H1 (cell line): Measurements from ENCODE around the gene ENPP1. TPM values are rescaled to one million over a fixed set of nuclear protein-coding genes. Genes with fewer than 3 reads are reported as not detected.

ENCODE experiments used
- CTCF ChIA-PET: fragments of 300-600 bp; sonication (Branson Sonifier 250); formaldehyde crosslinking; loops from one replicate; lab custom pipeline; 2021; ENCODE audit not compliant: partially characterized antibody; lab: Charles Lee
- POLR2A ChIA-PET: fragments of 300-600 bp; sonication (Branson Sonifier 250); formaldehyde crosslinking; loops from one replicate; lab custom pipeline; 2021; ENCODE audit warnings: inconsistent platforms; ENCODE audit not compliant: partially characterized antibody; lab: Charles Lee
- DNase-seq, 2 experiments: peaks; one replicate each; pipeline versions ENCODE4 v3.0.0 to v3.0.0-alpha.2; 2010 to 2022; ENCODE audit warnings: low spot score in 2 of 2, low read depth in 1 of 2, mixed read lengths in 1 of 2
- FAIRE-seq: peaks from 2 replicates; lab custom pipeline; 2011; peaks lifted over from hg19 to GRCh38; lab: Jason Lieb, UNC
- H2AFZ ChIP-seq: 2 replicates; pipeline ENCODE4 v1.8.1; 2012; ENCODE audit warnings: low read length, inconsistent platforms
- H2AK5ac ChIP-seq: 2 replicates; pipeline ENCODE4 v1.6.1; 2013; ENCODE audit warnings: low read depth, low read length
- H2BK120ac ChIP-seq: replicated peaks from 2 replicates; pipeline ENCODE3; 2013; ENCODE audit warnings: low read depth, low read length, inconsistent platforms
- H2BK12ac ChIP-seq: 2 replicates; pipeline ENCODE4 v1.6.1; 2013; ENCODE audit warnings: low read depth, low read length
- H2BK15ac ChIP-seq: 2 replicates; pipeline ENCODE4 v1.6.1; 2013; ENCODE audit warnings: low read length
- H2BK20ac ChIP-seq: 2 replicates; pipeline ENCODE4 v1.6.1; 2013; ENCODE audit warnings: low read length
- H2BK5ac ChIP-seq: 2 replicates; pipeline ENCODE4 v1.6.1; 2013; ENCODE audit warnings: low read depth, low read length
- H3K14ac ChIP-seq: 2 replicates; pipeline ENCODE4 v1.6.1; 2013; ENCODE audit warnings: inconsistent platforms; ENCODE audit not compliant: insufficient read length
- H3K18ac ChIP-seq: 2 replicates; pipeline ENCODE4 v1.6.1; 2013; ENCODE audit warnings: low read length; ENCODE audit errors: extremely low read depth
- H3K23ac ChIP-seq: 2 replicates; pipeline ENCODE4 v1.6.1; 2013; ENCODE audit warnings: inconsistent platforms; ENCODE audit not compliant: insufficient read length
- H3K23me2 ChIP-seq: 2 replicates; pipeline ENCODE4 v1.6.1; 2013; ENCODE audit warnings: low read depth, low read length
- H3K27ac ChIP-seq: 2 replicates; pipeline ENCODE4 v1.6.1; 2011; ENCODE audit warnings: low read depth, low read length, inconsistent platforms
- H3K27me3 ChIP-seq, 4 experiments: replicated peaks in 1 of 4; 1 replicate in 1 of 4; 2 replicates in 3 of 4; pipeline versions ENCODE4 v1.6.1 to v1.8.1; 2011 to 2013; ENCODE audit warnings: low read length in 3 of 4, mild to moderate bottlenecking in 3 of 4, inconsistent platforms in 2 of 4, mixed read lengths in 2 of 4, moderate library complexity in 1 of 4; ENCODE audit not compliant: control insufficient read depth in 3 of 4, insufficient read depth in 3 of 4; ENCODE audit errors: extremely low read depth in 1 of 4
- H3K36me3 ChIP-seq, 4 experiments: 2 replicates each; pipeline versions ENCODE4 v1.6.1 to v1.8.1; 2011 to 2013; ENCODE audit warnings: mild to moderate bottlenecking in 4 of 4, low read length in 3 of 4, moderate library complexity in 2 of 4, control low read depth in 1 of 4, inconsistent platforms in 1 of 4; ENCODE audit not compliant: insufficient read depth in 4 of 4, control insufficient read depth in 2 of 4
- H3K4ac ChIP-seq: replicated peaks from 2 replicates; pipeline ENCODE3; 2013; ENCODE audit warnings: low read length, low read depth, mixed read lengths, inconsistent platforms; ENCODE audit not compliant: insufficient read length
- H3K4me1 ChIP-seq, 4 experiments: replicated peaks in 1 of 4; 1 replicate in 1 of 4; 2 replicates in 3 of 4; pipeline versions ENCODE4 v1.6.1 to v1.8.1; 2011 to 2013; ENCODE audit warnings: low read length in 3 of 4, inconsistent platforms in 2 of 4, mixed read lengths in 1 of 4; ENCODE audit not compliant: insufficient read depth in 4 of 4, control insufficient read depth in 3 of 4
- H3K4me2 ChIP-seq, 2 experiments: 2 replicates each; pipeline versions ENCODE4 v1.6.1 to v1.8.1; 2011 to 2013; ENCODE audit warnings: low read depth in 2 of 2, low read length in 2 of 2, control low read depth in 1 of 2, inconsistent platforms in 1 of 2, mild to moderate bottlenecking in 1 of 2; ENCODE audit not compliant: insufficient read depth in 1 of 2
- H3K4me3 ChIP-seq, 4 experiments: fragments of 200-600, 300-600 bp in 1 of 4; sonication (generic), shearing (Covaris generic), sonication (Bioruptor Twin) in 1 of 4; 2 replicates each; pipeline versions ENCODE4 v1.5.1 to v1.8.1; 2011 to 2016; ENCODE audit warnings: low read length in 4 of 4, low read depth in 3 of 4, control low read depth in 2 of 4, inconsistent platforms in 2 of 4, mild to moderate bottlenecking in 2 of 4, mixed read lengths in 1 of 4, moderate library complexity in 1 of 4; ENCODE audit not compliant: insufficient read depth in 2 of 4; ENCODE audit errors: extremely low read depth in 1 of 4
- H3K56ac ChIP-seq: replicated peaks from 2 replicates; pipeline ENCODE3; 2013; ENCODE audit warnings: low read depth, mild to moderate bottlenecking, mixed read lengths, low read length, inconsistent platforms; ENCODE audit not compliant: insufficient read length
- H3K79me1 ChIP-seq: 2 replicates; pipeline ENCODE4 v1.6.1; 2013; ENCODE audit warnings: low read depth, low read length, control low read depth
- H3K79me2 ChIP-seq, 2 experiments: 2 replicates each; pipeline versions ENCODE4 v1.6.1 to v1.8.1; 2012 to 2013; ENCODE audit warnings: low read length in 2 of 2, mild to moderate bottlenecking in 2 of 2, inconsistent platforms in 1 of 2; ENCODE audit not compliant: insufficient read depth in 2 of 2, control insufficient read depth in 1 of 2
- H3K9ac ChIP-seq, 4 experiments: replicated peaks in 1 of 4; 1 replicate in 1 of 4; 2 replicates in 3 of 4; pipeline versions ENCODE4 v1.6.1 to v1.8.1; 2011 to 2013; ENCODE audit warnings: low read depth in 3 of 4, low read length in 3 of 4, control low read depth in 2 of 4, mild to moderate bottlenecking in 2 of 4, moderate library complexity in 2 of 4, inconsistent platforms in 1 of 4; ENCODE audit errors: extremely low read depth in 1 of 4
- H3K9me3 ChIP-seq, 2 experiments: 2 replicates each; pipeline versions ENCODE4 v1.6.1 to v1.8.1; 2012 to 2013; ENCODE audit warnings: mild to moderate bottlenecking in 2 of 2, moderate library complexity in 2 of 2, control low read depth in 1 of 2, inconsistent platforms in 1 of 2, low read depth in 1 of 2, low read length in 1 of 2, mixed read lengths in 1 of 2; ENCODE audit not compliant: insufficient read depth in 2 of 2
- H4K20me1 ChIP-seq, 2 experiments: replicated peaks in 1 of 2; 2 replicates each; pipeline versions ENCODE3 to v1.8.1; 2011 to 2013; ENCODE audit warnings: inconsistent platforms in 2 of 2, low read length in 2 of 2, mild to moderate bottlenecking in 1 of 2; ENCODE audit not compliant: insufficient read depth in 2 of 2, control insufficient read depth in 1 of 2
- H4K5ac ChIP-seq: 2 replicates; pipeline ENCODE4 v1.6.1; 2013; ENCODE audit warnings: low read length, low read depth, mixed read lengths, inconsistent platforms; ENCODE audit not compliant: insufficient read length
- H4K8ac ChIP-seq: 2 replicates; pipeline ENCODE4 v1.8.0; 2013; ENCODE audit warnings: mild to moderate bottlenecking, moderate library complexity, low read length, inconsistent platforms; ENCODE audit not compliant: insufficient read depth; ENCODE audit errors: extremely low read depth
- H4K91ac ChIP-seq: replicated peaks from 2 replicates; pipeline ENCODE3; 2013; ENCODE audit warnings: low read length, mixed read lengths, inconsistent platforms; ENCODE audit not compliant: insufficient read length
- BCL11A ChIP-seq, 2 experiments: IDR thresholded peaks; one replicate each; pipeline ENCODE4 v1.6.1; 2011; ENCODE audit warnings: low read depth in 2 of 2, low read length in 2 of 2, mild to moderate bottlenecking in 2 of 2
- JUN ChIP-seq: IDR thresholded peaks from 2 replicates; pipeline ENCODE4 v1.6.1; 2011; ENCODE audit warnings: low read depth, mild to moderate bottlenecking, improper control_type of control experiment, low read length
- MAFK ChIP-seq: IDR thresholded peaks from 2 replicates; pipeline ENCODE4 v1.6.1; 2012; ENCODE audit warnings: low read depth, mild to moderate bottlenecking, improper control_type of control experiment, low read length
- SAP30 ChIP-seq: fragments of 300-600 bp; sonication (generic); IDR thresholded peaks from 2 replicates; pipeline ENCODE4 v1.7.1; 2012; ENCODE audit warnings: low read length, moderate library complexity, mild to moderate bottlenecking, inconsistent platforms; ENCODE audit not compliant: insufficient read depth, insufficient replicate concordance
- TAF1 ChIP-seq: IDR thresholded peaks from 2 replicates; pipeline ENCODE4 v1.6.1; 2011; ENCODE audit warnings: mild to moderate bottlenecking, low read depth, low read length
- TBP ChIP-seq: IDR thresholded peaks from 2 replicates; pipeline ENCODE4 v1.6.1; 2011; ENCODE audit warnings: low read depth, low read length, improper control_type of control experiment
- YY1 ChIP-seq: IDR thresholded peaks from 2 replicates; pipeline ENCODE4 v1.6.1; 2011; ENCODE audit warnings: low read depth, mild to moderate bottlenecking, low read length
- WGBS, 2 experiments: shearing (Covaris generic) in 1 of 2; methylation state at CpG; one replicate each; pipeline versions ENCODE4 v1.1.6 to v1.1.7; 2013 to 2015; ENCODE audit warnings: low lambda C conversion rate in 2 of 2, mixed read lengths in 2 of 2, inconsistent platforms in 1 of 2, low coverage in 1 of 2, missing lambda C conversion rate in 1 of 2; ENCODE audit not compliant: insufficient replicate concordance in 2 of 2, insufficient coverage in 1 of 2, insufficient read length in 1 of 2; ENCODE audit errors: extremely low coverage in 1 of 2, missing lambda C conversion rate in 1 of 2; 5-methylcytosine and 5-hydroxymethylcytosine counted together
- polyA plus RNA-seq, 7 experiments: library from polyadenylated mRNA; depleted of rRNA in 3 of 7; stranded (reverse) in 5 of 7; unstranded in 2 of 7; fragments of >200 nt in 5 of 7; fragments of 200-250 nt in 2 of 7; gene quantifications; 1 replicate in 5 of 7; 2 replicates in 1 of 7; 4 replicates in 1 of 7; pipeline versions ENCODE4 v1.2.1 to v1.2.3, GENCODE V29; 2011 to 2013; ENCODE audit warnings: missing spikeins in 2 of 7, mixed read lengths in 2 of 7
- total RNA-seq: library from RNA; stranded (reverse); fragmentation: NEBNext Ultra II Directional; extraction: Animal tissue kit (Norgen Biotek cat#: 25700); gene quantifications from 2 replicates; pipeline ENCODE4 v1.2.1, GENCODE V29; 2021
- TF ChIP-seq, protein P1 (sequence below): IDR thresholded peaks from 2 replicates; pipeline ENCODE4 v1.6.1; 2011; ENCODE audit warnings: low read length, improper control_type of control experiment

ENPP1 gene
- total and polyA plus RNA-seq, 2 of the 8 experiments (the other 6 are each of a cell fraction or from before 2014, with no cell fraction given): 10.1 to 39.1 TPM

DNA sequence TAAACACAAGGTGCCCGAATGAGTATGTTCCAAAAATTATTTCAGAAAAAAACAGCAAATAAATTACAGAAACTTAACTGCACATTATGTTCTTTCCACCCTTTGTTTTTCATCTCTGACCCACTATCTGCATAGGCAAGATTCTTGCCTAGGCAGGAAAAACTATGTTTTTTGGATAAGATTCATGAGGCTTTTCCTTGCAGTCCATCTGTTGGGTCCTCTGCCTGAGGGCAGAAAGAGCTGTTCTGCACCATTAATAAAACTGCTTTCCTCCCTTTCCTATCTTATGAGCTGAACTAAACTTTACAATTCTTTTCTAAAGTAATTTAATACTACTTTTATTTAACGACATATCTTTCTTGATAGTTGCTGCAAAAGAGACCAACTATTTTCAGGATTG, 21.1 kb downstream of the ENPP1 start:
- 84 to 100% methylated on average over 1 to 2 of the region's 2 CpGs for WGBS, 2 experiments
- Histone ChIP-seq H3K4me1 (no peaks in the 10 kb centered on the region), H3K27me3 (no peaks in the 10 kb centered on the region), H2BK12ac (no peak overlapping the region), H4K91ac (no peak overlapping the region), H2AFZ (no peak overlapping the region), H2AK5ac (no peak overlapping the region), H3K79me2 (peaks cover 0 to 4% of the 10 kb centered on the region in 2 experiments; a peak in 2 of 4 replicates), H3K23me2 (no peaks in the 10 kb centered on the region), H3K79me1 (peaks cover 3% of the 10 kb centered on the region; the same call in 1 of the 2 replicates), H2BK20ac (no peak overlapping the region), H3K4me3 (no peak overlapping the region), H3K56ac (no peak overlapping the region), H3K4ac (no peak overlapping the region), H3K4me2 (no peak overlapping the region), H2BK5ac (no peak overlapping the region), H3K18ac (no peak overlapping the region), H3K27ac (no peak overlapping the region), H4K5ac (no peak overlapping the region), H3K9ac (no peak overlapping the region), H4K20me1 (peaks cover 0 to 3% of the 10 kb centered on the region in 2 experiments), H2BK15ac (no peak overlapping the region), H4K8ac (no peak overlapping the region), H3K36me3 (peaks cover 0 to 2% (median under 1%) of the 10 kb centered on the region in 4 experiments; a peak in 2 of 8 replicates), H2BK120ac (no peak overlapping the region), H3K23ac (no peak overlapping the region), H3K9me3 (no peaks in the 10 kb centered on the region), H3K14ac (no peak overlapping the region)
- DNase-seq (no peak), FAIRE-seq (no peak)
- ChIA-PET CTCF (no interaction called here), POLR2A (no interaction called here)
- TF ChIP-seq BCL11A (IDR thresholded peaks at IDR 0.05; ENCODE audit: low read depth in 2 of 2, low read length in 2 of 2): no peak
- TF ChIP-seq TBP: no peak
- no peak for TF ChIP-seq MAFK
- TF ChIP-seq, protein P1, sequence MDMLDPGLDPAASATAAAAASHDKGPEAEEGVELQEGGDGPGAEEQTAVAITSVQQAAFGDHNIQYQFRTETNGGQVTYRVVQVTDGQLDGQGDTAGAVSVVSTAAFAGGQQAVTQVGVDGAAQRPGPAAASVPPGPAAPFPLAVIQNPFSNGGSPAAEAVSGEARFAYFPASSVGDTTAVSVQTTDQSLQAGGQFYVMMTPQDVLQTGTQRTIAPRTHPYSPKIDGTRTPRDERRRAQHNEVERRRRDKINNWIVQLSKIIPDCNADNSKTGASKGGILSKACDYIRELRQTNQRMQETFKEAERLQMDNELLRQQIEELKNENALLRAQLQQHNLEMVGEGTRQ: no peak
- TF ChIP-seq TAF1: no peak
- TF ChIP-seq SAP30: no peak
- no peak for TF ChIP-seq YY1
- no peak for TF ChIP-seq JUN
